ENCODE results near the gene SYNE1.
"Not testable (repeated sequence)": the region's sequence is repeated elsewhere in the genome, so short reads cannot be mapped to it uniquely, and the experiment has no call there.

Gene SYNE1

DNA sequence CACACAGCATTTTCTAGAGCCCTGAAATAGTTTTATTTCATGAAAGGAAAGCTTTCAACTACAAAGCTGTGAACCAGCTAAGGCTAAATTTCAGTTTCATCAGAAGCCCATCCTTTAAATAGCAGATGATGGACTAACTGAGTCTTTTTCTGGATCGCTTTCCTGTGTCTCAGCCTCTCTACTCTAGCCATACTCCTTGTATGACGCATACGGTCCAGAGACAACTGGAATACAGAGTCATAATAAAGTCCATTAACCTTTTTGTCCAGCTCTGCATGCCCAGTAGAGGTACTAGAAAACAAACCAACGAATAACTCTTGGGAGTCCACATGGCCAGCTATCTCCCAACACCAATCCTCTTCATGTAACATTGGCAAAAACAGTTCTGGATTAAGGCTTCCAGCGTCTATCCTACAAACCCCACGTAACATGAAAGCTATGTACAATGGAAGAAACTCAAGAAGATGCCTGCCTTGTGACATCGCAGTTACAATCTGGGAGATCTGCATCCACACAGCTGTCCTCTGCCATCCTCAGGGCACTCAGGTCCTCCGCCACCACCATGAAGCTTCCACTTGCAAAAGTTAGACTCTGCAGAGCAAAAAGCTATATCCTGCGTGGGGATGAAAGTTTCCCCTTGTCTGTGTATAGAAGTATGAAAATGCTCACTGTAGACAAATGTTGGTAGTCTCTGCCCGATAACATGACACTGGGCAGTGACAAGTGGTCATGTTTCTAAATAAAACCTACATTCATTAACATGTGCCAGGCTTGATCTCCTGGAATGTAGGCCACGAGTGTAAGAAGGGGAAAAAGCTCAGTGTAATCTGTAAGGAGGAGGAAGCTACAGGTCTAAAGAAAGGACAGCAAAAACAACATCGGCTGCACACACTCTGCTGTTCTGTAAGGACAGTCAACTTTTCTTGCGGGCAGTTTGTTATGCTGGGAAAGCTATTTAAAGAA lies 469.2 kb downstream of the SYNE1 start:
- no peak for DNase-seq

DNA sequence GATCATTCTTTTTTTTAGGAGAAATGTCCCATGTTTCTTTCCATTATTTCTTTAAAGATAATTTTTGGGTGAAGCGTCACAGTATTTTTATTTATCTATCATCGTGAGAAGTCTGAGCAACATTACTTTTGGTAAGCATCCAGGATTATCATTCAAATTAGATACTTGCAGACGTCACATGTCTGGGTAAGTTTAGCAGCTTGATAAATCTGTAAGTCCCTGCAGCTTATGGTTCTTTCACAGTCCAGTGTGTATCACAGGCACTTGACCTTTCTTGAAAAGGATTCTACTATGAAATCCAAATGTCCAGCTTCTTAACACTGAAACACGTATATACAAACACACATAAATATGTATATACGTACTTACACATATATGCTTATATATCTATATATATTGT lies 470.3 kb downstream of the SYNE1 start:
- DNase-seq = no peak

DNA sequence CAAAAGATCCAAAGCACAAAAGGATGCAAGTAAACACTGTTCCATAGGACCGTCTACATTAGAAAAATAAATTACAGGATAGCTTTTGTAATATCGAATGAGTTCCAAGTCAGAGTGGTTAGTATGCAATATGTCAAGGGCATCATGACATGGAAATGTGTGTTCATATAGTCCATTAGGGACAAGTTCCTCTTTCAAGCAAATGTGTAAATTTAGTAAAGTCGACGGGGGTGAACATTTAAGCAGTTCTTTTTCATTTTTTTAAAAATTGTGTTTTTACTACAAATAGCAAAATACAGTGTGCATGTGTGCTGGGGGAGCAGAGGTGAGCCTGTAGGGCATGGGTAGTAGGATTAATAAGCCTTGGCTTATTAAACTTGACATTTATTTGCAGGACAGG lies 470.7 kb downstream of the SYNE1 start:
- no peak for DNase-seq

DNA sequence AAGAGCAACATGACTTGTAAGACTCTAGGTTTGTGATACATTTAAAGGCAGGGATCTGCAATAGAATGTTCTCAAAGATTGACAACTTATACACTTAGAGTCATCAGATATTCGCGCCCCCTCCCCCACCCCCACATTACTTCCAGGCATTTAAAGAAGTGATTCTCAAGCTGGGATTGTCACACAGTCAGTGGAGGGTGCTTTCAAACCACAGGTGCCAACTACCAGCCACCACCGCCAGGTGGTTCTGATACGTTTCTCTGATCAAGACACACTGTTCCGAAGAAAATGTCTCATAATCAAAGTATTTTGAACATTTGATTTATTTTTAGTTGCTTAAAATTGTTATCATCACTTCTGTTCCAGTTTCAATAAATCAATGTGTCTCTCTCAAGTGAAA lies 472.2 kb downstream of the SYNE1 start:
- no peak for DNase-seq

DNA sequence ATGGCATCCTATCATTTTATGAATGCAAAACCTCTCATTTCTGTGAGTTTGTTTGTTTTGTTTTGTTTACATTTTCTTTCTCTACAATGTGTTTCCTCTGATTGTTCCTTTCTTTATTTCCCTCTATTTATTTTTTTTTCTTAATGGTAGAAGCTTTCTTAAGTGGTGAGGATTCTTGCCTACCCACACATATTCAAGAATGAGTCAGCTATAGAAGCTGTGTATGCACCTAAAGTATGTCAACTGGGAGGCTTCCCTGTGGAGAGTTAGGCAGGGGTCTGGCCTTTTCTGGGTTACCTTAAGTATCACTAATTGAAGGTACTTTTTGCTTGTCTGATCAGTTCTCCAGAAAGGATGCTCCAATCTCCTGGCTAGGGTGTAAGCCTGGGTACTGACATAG lies 475.7 kb downstream of the SYNE1 start:
- DNase-seq = no peak

DNA sequence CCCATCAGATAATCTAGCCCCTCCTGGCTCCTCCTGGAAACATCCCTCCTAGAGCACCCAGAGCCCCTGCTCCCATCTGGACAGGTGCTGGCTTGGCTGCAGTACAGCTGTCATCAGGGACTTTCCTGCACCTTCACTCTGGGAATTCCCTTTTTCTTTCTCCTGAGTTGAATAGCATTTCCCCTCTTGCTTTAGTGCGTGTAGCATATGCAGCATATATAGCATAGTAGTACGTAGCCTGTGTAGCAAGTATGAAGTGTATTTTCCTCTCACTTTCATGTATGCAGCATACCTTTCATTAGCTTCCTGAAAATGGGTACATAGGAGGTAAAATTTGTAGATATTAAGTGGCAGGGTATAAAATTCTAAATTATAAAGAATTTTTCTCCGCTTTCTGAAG lies 476.8 kb downstream of the SYNE1 start:
- DNase-seq = no peak

DNA sequence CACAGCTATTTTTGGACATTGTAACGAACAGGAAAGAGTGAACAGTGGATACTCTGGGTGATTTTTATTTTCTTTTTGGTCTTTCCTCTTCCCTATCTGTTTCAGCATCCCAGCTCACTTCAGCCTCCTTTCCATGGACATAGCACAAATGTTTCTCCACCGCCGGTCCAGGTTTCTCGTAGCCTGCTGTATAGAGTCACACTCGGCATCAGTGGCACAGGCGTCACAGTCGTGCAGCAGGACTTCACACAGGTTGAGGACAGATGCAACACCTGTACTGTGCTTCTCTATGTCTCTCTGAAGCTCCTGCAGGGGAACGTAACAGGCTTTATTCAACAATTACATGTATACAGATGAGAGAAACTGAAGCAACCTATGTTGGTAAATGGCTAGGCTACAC lies 481.4 kb downstream of the SYNE1 start:
- DNase-seq = no peak

DNA sequence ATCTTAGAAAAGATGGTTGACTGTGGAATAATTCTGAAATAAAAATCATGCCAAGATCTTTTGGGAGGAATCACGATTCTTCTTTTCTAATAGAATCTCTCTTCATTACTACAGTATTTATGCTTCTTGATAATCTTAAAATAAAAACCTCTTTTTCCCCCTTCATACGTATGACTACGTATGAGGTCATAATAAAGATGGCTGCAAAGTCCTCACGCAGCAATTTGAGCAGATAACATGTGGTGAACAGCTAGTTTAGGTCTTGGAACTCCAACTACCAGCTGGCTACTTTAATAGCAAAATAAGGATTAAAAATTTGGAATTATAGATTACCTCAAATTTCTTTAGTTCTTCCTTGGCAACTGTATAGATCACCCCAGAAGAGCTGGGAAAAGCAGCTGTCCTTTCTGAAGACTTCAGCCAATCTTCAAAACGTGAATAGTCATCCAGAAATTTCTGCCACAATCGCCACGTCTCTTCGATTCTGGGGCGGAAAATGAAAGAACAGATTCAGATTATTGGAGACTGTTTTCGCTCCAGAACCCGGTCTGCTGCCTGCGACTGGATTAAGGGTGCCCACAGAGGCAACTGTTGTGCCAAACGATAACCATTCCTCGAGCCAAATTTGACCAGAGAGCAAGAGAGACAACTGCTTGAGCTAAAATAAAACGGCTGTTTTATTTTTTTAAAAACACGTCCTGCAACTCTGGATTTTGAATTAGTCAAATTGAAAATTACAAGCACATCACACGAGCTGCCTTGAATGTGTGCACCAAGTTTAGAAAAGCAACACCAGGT lies 482.4 kb downstream of the SYNE1 start:
- no peak for DNase-seq

DNA sequence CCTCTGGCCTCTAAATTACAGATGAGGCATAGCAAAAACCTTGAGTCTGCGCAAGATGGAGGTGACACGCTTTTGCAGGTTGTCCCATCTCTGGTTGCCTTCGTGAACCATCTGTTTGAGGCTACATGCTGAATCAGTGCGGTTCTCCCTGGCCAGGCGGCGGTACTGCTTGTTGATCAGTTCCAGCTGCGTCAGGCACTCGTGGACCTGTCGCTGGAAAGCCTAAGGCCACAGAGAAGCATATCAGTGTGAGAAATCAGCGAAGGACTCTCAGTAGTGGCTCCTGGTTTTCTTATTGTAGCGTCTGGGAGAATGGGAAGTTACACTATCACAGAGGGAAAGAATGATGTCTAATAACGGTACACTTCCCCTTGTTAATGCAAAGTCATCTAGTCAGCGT lies 485.2 kb downstream of the SYNE1 start:
- no peak for DNase-seq

DNA sequence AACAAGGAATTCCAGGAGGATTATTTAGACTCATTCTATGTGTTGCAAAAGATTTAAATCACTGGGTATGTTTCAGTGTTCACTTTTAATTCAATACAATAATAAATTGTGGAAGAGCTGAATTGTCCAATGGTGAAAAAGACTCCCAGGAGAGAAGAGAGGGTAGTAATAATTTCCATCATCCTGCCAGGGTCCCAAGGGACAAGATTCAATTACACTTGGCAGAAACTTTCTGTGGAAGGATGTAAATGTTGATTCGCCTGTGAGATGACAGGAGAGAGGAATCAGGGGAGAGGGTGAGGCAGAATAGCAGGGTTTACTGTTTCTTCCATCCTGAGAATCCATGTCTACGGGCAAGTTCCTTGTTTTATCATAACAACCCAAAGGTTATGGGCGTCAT lies 487.0 kb downstream of the SYNE1 start:
- DNase-seq = no peak

DNA sequence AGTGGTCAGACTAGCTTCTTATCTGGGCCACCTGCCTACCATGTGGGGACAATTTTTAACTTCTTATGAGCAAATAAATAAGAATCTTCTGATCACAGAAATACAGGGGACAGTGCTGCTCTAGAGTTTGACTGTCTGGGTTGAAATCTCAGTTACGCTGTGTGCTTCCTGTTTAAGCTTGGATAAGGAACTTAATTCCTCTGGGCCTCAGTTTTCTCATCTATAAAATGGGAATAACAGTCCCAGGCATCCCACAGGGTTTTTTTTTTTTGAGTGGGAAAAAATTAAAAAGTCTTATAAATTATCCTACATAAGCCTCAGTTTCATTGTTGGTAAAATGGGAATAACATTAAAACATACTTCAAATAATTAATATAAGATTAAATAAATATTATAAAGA lies 488.8 kb downstream of the SYNE1 start:
- no peak for DNase-seq

DNA sequence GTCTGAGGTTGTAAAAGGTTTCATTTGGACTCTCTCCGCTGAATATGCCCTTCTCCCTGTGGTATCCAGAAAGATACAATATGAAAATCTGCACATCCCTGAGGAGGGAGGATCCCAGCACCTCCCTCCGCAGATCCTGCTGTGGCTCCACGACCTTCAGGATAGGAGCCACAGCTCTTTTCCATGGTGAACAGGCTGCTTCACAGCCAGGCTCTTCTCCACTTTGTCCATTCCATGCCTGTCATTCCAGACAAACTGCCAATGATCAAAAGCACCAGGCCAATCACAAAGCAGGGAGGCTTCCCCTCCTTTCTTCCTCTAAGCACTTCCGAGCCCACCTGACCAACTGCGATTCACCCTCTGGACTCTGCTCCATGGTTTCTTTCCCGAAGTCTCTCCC lies 489.9 kb downstream of the SYNE1 start:
- DNase-seq = no peak

DNA sequence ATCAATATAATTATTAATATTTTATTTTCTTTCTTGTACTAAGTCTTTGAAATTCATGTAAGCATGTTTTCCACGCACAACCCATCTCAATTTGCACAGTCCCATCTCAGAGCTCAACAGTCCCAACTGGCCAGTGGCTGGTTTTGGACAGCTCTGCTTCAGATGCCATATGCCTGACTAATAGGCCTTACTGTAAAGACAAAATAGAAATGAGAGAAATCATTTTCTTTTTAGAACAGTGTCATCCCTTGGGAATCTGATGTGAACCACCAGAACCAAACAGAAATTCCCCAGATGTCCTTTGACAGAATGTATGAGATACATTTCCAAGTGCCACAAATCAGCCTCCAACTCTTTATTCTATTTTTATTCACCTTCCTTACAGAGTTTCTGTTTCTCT lies 490.8 kb downstream of the SYNE1 start:
- no peak for DNase-seq

DNA sequence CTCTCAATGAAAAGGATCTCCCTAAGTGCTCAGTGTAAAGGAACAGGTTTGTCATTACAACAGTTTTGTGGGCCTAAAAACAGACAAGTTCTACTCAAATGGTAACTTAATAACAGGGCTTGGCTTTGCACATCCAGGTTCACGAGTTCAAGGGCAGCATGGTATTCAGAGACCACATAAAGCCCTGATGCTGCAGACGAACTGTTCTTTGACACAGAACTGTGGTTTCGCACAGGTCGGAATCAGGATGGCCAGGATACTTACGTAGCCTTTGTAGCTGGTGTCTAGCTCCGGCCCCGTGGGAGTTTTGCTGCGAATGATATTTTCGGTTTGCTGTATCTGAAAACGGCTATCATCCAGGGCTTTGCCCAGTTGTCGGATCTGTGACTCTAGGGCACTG lies 493.8 kb downstream of the SYNE1 start:
- no peak for DNase-seq

DNA sequence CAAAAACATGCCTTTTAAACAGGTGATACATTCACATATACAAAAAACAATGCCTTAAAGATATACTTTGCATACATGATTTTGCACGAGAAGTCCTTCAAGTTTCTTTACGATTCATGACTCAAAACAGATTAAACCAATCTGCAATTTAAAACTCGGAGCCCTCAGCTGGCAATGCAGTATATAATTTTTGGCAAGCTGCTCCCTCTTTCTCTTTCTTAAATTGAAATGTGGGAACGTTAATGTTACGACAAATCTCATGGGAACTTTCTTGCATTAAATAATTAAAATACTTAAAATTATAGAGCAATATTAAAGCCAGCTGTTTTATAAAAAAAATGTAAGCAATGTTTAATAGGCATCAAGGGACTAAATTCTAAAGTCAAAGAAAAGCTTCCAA lies 495.1 kb downstream of the SYNE1 start:
- no peak for DNase-seq

DNA sequence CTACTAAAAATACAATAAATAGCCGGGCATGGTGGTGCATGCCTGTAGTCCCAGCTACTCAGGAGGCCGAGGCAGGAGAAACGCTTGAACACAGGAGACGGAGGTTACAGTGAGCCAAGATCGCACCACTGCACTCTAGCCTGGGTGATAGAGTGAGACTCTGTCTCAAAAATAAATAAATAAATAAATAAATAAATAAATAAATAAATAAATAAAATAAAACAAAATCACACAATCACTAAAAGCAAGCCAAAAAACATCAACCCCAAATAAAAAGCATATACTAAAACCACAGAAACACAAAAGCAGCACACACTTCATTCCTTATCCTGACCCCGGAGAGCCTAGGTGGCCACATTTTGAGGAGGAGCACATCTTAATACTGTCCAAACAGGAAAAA lies 498.8 kb downstream of the SYNE1 start:
- not testable (repeated sequence) for DNase-seq

DNA sequence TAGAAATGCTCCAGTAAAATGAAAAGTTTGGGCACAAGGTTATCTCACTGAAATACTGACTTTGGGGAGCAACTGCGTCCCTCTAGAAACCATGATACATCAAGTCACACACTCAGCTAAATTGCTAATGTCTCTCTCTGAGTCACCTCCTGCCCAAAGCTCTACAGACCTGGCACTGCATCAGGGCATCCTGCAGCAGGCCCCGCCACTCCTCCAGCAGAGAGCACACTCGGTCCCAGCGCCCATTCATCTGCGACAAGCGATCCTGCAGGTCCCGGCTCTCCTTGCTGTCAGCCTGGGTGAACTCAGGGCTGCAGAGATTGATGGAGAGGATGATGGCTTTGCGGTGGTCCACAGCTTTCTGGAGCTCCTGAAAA lies 500.7 kb downstream of the SYNE1 start:
- no peak for DNase-seq

DNA sequence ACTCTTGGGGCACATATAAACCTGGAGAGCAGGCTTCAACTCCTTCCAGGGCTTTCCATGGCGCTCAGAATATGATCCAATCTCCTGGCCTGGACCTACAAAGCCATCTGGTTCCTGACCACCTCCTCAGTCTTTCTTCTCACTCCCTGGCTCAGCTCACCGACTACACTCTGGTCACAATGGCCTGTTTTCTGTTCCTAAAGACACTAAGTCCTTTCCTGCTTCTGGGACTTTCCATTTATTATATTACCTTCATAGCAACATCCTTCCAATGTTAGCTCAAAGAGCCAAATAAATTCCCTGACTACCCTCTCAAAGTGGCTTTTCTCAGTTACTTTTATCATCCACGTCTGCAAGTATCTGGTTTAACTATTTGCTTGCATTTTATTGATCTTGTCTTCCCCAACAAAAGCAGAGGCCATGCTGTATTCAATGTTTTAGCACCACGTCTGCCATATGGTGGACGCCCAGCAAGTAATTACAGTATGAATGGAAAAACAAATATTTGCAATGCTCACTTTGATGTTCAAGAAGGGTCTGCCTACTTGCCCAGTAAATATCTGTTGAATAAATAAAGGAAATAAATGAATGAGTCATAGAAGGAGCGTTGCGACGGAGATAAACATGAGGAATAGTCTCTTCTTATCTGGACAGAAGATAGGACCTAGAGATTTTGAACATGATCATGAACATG lies 501.3 kb downstream of the SYNE1 start:
- DNase-seq = no peak

DNA sequence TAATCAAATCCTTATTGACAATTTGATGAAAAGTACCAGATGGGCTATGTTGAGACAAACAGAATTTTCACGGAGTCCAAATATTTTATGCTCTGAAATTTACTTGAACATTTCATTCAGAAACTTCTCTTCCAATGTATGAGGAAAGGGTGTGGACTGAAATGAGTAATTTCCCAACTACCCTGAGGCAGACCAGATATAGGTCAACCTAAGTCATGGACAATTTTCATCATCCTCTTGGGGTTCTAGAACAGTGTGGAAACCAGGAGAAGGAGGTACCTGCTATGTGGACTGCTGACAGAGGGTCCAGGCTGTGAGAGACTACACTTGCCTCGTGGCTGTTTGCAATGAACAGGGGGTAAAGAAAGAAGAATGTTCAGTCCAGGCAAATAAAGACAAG lies 506.7 kb downstream of the SYNE1 start:
- DNase-seq = no peak

DNA sequence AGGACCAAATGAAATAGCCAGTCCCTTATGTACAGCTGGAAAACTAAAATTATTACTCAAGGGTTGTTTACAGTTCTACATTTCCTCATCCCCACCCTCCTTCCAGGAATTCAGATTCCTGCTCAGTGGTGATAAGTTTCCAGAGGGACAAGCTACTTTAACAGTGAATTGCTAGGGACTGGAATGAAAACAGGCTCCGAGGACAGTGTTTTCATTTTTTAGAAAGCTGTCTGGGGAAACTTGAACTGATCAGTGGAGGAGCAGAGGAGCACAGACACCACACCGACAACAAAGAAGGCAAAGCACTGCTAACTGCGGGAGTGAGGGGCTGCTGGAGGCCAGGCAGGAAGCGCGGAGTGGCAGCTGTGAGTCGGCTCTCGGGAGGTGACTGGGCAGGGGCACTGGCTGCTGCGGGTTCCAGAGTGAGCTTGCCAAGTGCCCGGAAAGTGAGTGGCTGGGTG lies 507.4 kb downstream of the SYNE1 start:
- no peak for DNase-seq

DNA sequence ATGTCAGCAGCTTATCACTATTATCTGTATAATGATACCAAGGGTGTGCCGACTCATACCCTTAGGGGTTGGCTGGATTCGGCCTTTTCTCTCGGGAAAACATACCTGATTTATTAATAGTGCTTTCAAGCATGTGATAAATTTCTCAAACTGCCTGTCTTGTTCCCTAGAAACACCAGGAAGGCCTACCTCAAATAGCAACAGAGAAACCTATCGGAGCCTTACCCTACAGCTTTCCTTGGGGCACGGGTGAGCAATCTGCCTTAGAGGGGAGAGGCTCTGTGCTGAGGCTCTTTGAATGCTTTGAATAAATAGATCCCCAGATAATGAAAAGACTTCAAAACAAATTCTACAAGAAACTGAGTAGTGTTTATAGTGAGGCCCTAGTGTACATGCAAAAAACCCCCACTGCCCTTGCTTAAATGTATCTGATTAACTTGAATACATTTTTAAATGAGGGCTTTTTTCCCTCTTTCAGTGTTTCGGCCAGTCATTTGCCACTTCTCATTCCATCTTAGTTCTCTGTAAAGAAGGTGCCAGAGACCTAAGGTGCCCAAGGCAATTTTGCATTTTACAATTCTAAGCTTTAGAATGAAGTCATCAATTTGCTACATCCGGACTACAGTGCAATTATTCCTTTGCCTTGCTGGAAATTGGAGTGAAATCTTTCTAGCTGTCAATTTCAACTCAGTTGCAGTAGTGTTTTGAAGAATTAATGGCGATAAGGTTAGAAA lies 509.6 kb downstream of the SYNE1 start:
- no peak for DNase-seq

DNA sequence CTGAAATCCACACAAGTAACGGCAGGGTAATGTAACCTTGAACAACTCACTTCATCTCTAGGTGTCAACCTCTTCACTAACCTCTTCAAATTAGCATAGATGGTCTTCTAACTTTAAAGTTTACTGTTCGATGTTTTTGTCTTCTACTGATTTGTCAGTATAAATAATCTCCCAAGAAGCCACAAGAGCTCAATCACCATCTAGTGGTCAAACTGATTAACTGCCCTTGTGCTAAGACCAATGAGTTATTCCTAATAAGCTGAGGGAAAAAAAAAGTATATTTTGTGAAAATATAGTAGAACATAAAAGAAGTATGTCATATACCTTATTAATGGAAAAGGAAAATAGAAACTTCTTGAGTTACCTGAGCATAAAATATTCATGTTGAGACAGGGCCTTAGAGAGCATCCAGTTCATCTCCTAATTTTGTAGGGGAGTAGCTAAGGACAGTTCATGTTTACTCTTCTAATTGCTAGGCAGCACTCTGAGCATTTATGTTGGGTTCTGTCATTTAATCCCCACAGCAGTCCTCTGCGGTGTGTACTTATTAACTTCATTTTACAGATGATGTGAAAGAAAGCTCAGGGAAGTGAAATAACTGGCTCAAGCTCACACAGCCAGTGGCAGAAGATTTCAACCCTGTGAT lies 512.6 kb downstream of the SYNE1 start:
- peak; percentile 2 for DNase-seq
